ENCODE data around the gene GPX4.

The GPX4 gene

GRCh38 chr19:1107661-1108261 is 4.0 kb downstream of the GPX4 start:
- no peak for DNase-seq (ENCODE audit: extremely low read depth, low read depth)
- TF ChIP-seq CTCF (IDR thresholded peaks at IDR 0.05; ENCODE audit: low read depth, low read length), result no peak

GRCh38 chr19:1108291-1109031 is 4.7 kb downstream of the GPX4 start:
- no peak for TF ChIP-seq CTCF (IDR thresholded peaks at IDR 0.05; ENCODE audit: low read depth, low read length)
- DNase-seq (ENCODE audit: extremely low read depth, low read depth), result no peak

- no peak for TF ChIP-seq CTCF (IDR thresholded peaks at IDR 0.05; ENCODE audit: low read depth, low read length)
- DNase-seq (ENCODE audit: extremely low read depth, low read depth), result no peak
Observed at GRCh38 chr19:1109032-1109551, 5.3 kb downstream of the GPX4 start.

- DNase-seq (ENCODE audit: extremely low read depth, low read depth), result no peak
- TF ChIP-seq CTCF (IDR thresholded peaks at IDR 0.05; ENCODE audit: low read depth, low read length), result no peak
Observed at GRCh38 chr19:1109697-1110671, 6.2 kb downstream of the GPX4 start.

GRCh38 chr19:1110809-1111640 is 7.2 kb downstream of the GPX4 start:
- TF ChIP-seq CTCF (IDR thresholded peaks at IDR 0.05; ENCODE audit: low read depth, low read length), result no peak
- DNase-seq (ENCODE audit: extremely low read depth, low read depth), result no peak

GRCh38 chr19:1111641-1112267 is 8.0 kb downstream of the GPX4 start:
- no peak for TF ChIP-seq CTCF (IDR thresholded peaks at IDR 0.05; ENCODE audit: low read depth, low read length)
- DNase-seq (ENCODE audit: extremely low read depth, low read depth), result no peak
